HG02970 (cell line): ENCODE data around the gene AMPD1.
A peak's percentile ranks its signal among the peaks of the same experiment; 100 is the strongest.

Experiments used
- ATAC-seq: cut with Tn5 transposase; IDR thresholded peaks from one replicate; pipeline ENCODE4 v1.9.1; 2021; ENCODE audit warnings: mild to moderate bottlenecking, moderate library complexity, moderate number of reproducible peaks; ENCODE audit not compliant: unreplicated experiment, low FRiP score

AMPD1 gene

DNA sequence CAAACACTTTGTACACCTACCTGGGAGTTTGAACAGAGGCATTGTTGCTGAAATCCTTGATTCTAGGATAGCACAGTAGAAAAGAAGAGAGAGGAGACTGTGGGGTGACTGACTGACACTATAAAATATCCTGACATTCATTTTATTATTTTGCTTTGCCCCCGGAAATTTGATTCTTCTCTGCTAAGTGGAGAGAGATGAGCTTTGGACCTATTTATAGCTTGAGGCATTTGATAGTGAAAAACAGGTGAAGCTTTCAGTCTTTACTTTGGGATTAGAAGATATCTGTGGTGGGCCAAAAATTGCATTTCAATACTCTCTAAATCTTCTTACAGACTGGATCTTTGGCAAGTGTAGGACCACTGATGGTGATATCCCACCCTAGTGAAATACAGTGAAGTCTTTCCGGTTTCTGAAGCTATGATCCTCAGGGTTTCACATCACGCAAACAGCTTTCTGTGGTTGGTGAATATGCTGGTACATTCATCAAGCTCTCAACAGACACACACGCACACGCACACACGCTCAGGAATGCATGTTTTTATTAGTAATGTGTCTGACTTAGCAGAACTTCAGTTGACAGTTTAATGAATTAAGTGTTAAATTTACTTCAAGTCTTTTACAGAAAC lies at the start of gene AMPD1:
Gene AMPD1, minus strand, starts transcription at position 117 of the 629 bp plus-strand sequence. Its CDS starts 75 bp downstream, at position 42.
- no peak for ATAC-seq

DNA sequence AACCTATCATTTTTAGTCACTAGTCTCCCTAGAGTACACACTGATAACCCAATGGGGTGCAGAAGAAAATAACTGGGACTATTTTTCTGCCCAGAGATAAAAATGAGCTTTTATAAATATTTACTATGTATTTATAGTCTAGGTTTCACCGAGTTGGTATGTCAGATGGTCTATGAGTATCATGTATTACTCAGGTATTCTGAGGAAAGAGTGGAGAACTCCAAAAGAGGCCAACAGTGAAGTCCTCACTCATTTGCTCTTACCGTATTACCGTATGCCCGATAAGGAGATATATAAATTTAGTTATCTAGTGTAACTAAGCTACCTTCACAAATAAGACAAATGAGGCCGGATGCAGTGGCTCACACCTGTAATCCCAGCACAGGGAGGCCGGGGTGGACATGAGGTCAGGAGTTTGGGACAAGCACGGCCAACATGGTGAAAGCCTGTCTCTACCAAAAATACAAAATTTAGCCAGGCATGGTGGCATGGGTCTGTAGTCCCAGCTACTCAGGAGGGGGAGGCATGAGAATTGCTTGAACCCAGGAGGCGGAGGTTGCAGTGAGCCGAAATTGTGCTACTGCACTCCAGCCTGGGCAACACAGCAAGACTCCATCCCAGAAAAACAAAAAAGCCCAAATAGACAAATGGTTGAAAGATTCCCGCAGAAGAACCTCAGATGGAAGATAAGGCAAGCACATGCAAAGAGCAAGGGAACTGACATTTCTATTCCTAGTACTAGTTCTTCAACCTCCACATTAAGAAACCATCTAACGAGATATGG lies 46.8 kb upstream of the AMPD1 start:
- ATAC-seq, result no peak

DNA sequence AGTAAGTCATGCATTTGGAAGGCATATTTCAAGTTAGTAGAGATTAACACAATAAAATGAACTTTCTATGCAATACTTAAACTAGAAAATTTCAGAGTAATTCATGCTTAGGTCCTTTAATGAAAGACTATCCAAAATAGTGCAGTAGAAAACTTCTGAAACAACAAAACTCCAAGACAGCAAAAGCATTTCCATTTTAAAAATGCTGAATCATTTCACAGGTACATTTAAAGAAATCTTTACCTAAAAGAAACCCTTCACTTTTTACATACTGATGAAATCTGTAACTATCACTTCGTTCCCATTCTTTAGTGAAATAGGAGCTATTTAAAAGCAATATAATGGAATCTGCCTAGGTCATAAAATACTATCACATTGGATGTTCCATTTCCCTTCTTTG lies 45.0 kb upstream of the AMPD1 start:
- ATAC-seq, result no peak

DNA sequence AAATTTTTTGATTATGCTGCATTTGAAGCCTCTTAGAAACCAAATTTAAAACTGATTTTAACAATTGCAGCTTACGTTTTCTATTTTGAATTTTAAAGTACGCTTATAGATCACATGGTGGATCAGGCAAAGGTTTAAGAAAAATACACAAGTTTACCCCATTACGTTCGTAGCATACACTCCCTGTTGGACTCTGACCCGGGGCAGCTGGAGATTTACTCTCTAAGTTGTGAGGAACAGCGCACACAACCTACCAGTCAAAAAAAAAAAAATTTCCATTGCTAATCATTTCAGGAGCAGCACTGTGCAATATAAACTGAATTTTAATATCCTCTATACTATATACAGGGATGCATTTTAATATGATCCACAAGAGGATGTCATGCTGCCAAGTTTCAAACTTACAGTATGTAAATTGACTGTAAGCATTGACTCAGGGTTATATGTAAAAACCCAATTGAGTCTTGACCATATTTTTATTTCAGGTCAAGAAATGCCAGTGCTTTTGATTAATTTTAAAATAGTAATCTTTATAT lies 42.0 kb upstream of the AMPD1 start:
- no peak for ATAC-seq

DNA sequence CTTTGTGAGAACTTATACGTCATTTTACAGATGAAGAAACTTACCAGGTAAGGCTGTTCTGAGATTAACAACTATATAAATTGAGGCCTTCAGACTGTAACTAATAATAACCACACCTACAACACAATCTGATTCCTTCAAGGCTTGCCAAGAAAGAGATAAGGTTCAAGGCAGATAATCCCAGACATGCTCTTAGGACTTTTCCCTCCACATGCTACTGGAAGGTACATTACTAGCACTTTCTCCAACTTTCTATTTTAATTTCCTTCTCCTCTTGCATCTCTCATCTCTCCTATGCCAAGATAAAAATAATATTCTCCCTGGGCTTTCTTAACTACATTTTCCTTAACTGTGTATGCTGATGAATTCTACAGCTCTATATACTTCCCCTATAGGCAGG lies 40.1 kb upstream of the AMPD1 start:
- no peak for ATAC-seq

DNA sequence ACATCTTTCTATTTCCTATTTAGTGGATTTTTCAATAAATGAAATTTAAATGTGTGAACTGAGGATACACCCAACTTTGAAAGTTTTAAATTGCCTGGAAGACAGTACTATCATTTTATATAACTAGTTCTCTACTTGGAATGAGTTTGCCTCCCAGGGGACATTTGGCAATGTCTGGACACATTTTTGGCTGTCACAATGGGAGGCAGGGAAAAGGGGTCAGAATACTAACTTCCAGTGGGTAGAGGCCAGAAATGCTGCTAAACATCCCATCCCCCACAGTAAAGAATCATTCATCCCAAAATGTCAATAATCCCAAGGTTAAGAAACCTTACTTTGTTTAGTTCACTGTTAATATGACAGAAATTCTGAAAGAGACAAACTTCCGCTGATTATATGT lies 34.4 kb upstream of the AMPD1 start:
- ATAC-seq, result no peak

DNA sequence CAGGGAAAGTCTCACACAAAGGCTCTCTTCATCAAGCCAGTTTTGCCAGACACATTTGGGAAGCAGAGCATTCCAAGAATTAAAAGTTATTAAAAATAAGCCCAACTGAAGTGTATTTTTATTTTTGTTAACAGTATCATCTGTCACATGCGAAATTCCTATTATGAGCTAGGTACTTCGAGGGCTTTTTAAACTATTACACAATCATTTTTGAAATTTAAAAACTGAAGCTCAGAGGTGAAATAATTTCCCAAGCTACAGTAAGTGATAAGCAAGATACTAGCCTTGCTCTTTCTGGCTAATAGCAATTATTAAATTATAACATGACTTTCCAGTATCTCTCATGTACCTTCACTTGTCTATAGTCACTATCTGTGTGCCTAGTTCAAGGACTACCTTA lies 33.2 kb upstream of the AMPD1 start:
- ATAC-seq, result no peak

DNA sequence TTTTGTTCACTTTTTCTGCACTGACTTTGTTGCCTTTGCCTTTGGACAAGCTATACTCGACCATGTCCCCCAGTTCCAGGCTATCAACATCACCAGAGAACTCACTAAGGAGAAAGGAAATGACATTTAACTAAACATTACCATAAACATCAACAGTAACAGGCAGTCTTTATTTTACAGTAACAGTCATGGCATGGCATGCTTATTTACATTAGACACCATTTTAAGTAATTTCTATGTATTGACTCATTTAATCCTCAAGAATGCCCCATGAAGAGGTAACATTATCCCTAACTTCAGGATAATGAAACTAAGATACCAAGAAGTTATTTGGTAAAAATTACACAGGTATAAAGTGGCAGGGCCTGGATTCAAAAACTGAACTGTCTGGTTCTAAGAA lies 29.9 kb upstream of the AMPD1 start:
- no peak for ATAC-seq

DNA sequence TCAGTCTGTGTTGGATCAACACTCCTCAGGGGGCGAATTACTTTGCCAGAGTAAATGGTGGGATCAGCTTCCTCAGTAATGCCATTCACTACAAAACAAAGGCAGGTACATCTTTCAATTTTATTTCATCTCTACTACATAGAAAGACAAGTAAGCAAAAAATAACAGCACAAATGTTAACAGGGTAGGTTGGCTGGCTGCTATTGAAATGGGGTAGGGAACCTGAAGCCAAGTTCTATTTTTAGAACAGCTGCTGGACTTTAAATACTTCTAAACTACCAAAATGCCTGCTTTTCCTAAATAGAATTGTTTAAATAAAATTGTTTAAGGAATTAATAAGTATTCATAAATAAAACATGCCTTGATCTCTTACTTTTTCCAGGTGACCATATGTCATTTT lies 28.6 kb upstream of the AMPD1 start:
- ATAC-seq, result no peak

DNA sequence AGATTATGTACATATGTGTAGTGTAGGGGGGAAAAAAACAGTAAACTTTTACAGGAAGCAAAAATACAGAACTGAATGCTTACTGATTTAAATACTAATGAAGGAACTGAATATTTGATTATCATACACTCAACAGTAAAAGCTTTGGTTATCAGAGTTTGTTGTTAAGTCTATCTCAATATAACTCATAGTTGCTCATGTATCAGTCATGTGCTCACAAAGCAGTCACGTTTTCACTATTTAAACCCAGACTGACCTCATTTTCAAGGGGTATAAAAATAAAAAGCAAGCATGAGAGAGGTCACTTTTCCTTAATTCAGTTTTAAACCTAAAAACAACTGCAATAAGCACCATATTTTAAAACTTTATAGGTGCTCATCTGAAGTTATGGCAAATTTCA lies 28.1 kb upstream of the AMPD1 start:
- no peak for ATAC-seq

DNA sequence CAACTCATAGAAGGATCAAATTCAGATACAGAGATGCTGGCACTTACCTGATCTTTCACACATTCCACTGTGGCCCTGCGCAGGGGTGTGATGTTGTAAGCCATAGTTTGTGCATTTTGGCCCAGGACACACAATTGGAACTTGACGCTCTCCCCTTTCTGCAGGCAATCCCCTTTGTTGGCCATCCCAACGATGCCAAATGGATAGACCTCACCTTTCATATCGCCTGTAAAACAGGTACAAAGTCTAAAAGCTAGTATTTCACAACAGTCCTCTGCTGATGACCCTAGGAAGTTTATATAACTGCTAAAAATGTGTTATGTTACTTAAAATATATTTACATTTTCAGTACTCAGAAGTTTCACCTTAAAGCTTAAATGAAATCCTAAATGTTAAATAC lies 25.1 kb upstream of the AMPD1 start:
- ATAC-seq, result no peak

DNA sequence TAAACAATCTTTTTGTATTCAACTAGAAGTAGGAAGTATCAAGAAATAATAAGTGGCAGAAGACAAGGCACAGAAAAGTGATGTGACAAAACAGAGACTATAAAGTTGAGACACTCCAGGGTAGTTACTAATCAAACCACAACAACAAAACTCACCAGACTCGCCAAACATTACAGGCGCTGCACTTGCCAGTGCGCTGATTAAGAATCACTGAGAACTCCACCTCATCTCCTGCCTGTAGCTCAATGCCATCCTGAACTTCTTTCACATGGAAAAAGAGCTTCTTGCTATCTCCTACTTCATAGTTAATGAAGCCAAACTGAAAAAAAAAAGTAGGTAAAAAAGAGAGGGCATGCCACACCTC lies 24.1 kb upstream of the AMPD1 start:
- no peak for ATAC-seq

DNA sequence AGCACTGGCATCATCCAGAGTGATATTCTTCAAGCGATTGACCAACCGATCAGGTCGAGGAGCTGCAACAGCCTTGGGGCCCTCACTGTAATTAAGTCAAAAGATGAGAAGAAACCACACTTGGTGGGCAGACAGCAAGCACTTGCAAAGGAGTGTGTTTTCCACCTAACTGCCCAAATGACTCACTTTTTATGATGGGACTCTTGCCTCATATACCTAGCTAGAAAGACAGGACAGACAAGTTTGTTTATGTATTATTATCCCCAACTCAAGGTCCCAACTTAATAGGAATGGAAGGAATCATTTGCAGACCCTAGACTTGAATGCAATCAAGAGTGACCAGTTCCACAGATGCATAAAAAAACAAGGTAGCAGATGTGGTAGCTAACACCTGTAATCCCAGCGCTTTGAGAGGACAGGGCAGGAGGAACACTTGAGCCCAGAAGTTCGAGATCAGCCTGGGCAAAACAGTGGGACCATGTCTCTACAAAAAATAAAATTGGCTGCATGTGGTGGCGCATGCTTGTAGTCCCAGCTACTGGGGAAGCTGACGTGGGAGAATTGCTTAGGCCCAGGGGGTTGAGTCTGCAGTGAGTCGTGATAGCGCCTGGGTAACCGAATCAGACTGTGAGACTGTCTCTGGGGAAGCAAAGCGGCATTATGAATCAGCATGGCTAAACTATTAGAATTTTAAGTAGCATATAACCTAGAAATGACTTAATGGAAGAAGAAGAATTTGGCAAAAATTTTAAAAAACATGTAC lies 23.5 kb upstream of the AMPD1 start:
- no peak for ATAC-seq

DNA sequence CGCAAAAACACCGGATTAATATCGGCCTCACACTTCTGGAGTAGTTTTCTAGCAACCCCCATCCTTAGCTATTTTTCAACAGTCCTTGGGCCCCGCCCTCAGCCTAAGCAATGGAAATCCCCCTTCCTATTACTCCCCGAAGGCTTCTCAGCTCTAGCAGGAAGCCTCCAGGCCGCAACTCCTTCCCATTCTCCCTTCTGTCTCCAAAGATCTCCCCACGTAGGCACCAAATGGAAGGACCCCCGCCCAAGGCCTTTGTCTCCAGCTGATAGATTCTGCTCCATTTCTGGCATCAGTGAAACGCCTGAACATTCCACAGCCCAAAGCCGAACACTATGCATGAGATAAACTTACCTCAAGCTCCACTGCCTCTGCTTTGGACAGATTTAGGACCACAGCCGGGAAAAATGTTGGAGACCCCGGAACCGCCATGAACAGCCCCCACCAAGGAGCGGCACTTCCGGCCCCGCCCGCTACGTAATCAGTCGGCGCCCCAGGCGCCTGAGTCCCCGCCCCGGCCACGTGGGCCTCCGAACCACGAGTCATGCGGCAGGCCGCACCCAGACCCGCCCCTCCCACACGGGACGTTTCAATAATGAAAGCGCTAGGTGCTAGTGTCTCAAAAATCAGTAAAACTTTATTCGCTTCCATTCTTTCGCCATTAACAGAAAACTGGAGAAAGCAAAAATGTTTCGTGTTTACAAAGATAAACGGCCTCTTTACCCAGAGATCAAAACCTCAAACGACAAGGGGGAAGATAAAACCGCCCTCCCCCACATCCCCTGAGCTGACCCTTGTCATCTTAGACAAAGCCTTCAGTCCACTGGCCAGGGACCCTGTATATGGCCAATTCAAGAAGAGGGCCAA lies 21.2 kb upstream of the AMPD1 start, which contains the start of gene NRAS:
Gene NRAS, minus strand, starts transcription at position 468 of the 867 bp plus-strand sequence. CDS start 611 bp downstream, outside the sequence.
- ATAC-seq, result peak; percentile 97

DNA sequence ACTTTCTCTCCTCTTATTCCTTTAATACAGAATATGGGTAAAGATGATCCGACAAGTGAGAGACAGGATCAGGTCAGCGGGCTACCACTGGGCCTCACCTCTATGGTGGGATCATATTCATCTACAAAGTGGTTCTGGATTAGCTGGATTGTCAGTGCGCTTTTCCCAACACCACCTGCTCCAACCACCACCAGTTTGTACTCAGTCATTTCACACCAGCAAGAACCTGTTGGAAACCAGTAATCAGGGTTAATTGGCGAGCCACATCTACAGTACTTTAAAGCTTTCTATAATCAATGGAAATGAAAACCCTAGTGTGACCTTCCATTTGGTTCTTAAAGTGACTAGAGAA lies 20.6 kb upstream of the AMPD1 start:
- no peak for ATAC-seq

DNA sequence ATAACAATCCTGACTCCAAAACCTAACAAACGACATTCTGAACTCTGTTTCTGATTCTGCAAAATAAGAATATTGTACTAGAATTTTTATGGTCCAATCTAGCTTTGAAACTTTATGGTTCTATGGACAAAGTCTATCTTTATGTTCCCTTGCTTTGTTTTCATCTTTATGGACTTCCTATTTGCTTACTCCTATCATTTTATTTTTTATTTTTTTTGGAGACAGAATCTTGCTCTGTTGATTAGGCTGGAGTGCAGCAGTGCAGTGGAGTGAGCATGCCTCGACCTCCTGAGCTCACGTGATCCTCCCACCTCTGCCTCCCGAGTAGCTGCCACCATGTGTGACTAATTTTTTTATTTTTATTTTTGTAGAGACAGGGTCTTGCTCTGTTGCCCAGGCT lies 17.6 kb upstream of the AMPD1 start:
- ATAC-seq, result no peak

DNA sequence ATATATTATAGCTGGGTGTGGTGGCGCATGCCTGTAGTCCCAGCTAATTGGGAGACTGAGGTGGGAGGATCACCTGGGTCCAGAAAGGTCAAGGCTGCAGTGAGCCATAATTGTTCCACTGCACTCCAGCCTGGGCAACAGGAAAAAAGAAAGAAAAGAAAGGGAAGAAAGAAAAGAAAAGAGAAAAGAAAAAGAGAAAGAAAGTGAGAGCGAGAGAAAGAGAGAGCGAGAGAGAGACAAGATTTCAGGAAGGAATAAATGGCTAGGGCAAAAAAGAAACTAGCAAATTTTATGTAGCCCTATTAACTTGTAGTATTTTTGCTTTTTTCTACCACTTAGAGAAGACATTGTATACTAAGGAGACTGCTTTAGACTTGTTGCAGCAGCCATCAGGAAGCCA lies 15.0 kb upstream of the AMPD1 start:
- no peak for ATAC-seq

DNA sequence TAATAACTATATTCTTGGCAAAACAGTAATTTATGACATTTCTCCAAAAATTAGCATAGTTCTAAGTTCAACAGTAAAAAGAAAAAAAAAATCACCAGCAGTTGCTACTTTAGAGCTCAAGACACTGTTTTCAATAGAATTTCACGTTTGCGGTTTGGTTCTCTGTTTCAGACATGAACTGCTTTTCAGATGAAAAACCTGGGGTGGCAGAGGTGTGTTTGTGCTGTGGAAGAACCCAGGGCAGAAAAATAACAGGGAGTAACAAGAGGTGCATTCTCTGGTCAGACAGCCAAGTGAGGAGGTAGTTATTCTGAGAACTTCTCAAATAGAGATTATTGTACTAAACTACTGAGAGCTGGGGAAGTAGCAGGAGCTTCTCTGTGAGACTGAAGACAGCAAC lies 12.3 kb upstream of the AMPD1 start:
- no peak for ATAC-seq

DNA sequence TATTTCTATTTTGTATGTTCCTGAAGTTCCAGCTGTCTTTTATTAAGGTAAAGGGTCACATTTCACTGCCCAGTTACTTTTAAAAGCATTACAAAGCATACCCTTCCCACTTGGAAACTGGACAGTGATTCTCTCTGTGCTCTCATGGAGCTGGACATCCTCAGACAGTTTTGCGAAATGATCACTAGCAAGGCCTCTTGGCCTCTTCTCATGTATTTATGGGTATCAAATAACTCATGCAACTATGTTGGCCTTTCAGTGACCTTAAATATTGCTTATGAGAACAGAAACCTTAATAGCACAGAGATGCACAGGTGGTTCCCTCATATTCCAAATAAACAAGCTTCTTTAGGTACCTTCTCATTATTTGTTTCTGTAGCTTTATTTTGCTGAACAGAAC lies 7.9 kb upstream of the AMPD1 start:
- no peak for ATAC-seq

DNA sequence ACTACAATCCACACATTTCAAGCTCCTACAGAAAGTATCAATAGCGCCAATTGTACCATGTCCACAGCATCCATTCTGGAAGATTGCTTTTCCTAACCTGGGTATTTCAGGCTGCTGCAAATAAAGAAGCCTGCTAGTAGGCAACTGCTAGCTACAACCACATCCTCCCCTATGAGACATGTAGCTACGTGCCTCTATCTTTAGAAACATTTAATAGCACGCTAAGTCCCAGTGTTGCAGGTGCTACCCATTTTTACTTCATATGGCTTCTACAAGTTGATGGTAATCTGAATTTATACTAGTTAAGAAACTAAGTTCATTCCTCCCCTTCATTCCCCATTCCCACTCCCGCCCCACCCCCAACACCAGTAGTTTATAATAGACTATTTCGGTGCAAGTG lies 7.4 kb upstream of the AMPD1 start:
- ATAC-seq, result no peak
